SK-N-SH treated with all-trans-retinoic acid at 6 μM for 48 hours (cell line): ENCODE measurements around the gene VTI1A.

Experiments used
- ATAC-seq: fragments of 200-7000 bp; cut with Tn5 transposase; 3 replicates; pipeline ENCODE4 v1.9.1; 2020; ENCODE audit warnings: mild to moderate bottlenecking, moderate library complexity
- ARNTL ChIP-seq: fragments of 450-650 bp; formaldehyde crosslinking; IDR thresholded peaks from 2 replicates; pipeline ENCODE4 v1.5.0; 2020; ENCODE audit warnings: low read depth, mild to moderate bottlenecking, moderate library complexity, borderline replicate concordance
- BACH2 ChIP-seq: fragments of 250-450 bp; sonication (Bioruptor Pico); IDR thresholded peaks from 2 replicates; pipeline ENCODE4 v1.9.0; 2021; ENCODE audit warnings: mild to moderate bottlenecking, borderline replicate concordance
- CSDC2 ChIP-seq: fragments of 250-450 bp; sonication (Bioruptor Pico); IDR thresholded peaks from 2 replicates; pipeline ENCODE4 v1.5.0; 2020; ENCODE audit warnings: mild to moderate bottlenecking, moderate library complexity
- ESRRG ChIP-seq: fragments of 250-450 bp; sonication (Bioruptor Pico); IDR thresholded peaks from 2 replicates; pipeline ENCODE4 v1.6.1; 2021; ENCODE audit warnings: mild to moderate bottlenecking
- ISL1 ChIP-seq: fragments of 250-450 bp; sonication (Bioruptor Pico); IDR thresholded peaks from 2 replicates; pipeline ENCODE4 v2.1.2; 2022; ENCODE audit warnings: mild to moderate bottlenecking, moderate library complexity
- OSR1 ChIP-seq: fragments of 250-450 bp; sonication (Bioruptor Pico); IDR thresholded peaks from 2 replicates; pipeline ENCODE4 v1.8.0; 2022; ENCODE audit warnings: moderate library complexity, mild to moderate bottlenecking, inconsistent platforms
- PPARA ChIP-seq: fragments of 250-450 bp; sonication (Bioruptor Pico); IDR thresholded peaks from 2 replicates; pipeline ENCODE4 v1.5.0; 2020; ENCODE audit warnings: mild to moderate bottlenecking, borderline replicate concordance
- RARB ChIP-seq: fragments of 250-450 bp; sonication (Bioruptor Pico); IDR thresholded peaks from 2 replicates; pipeline ENCODE4 v1.8.0; 2021; ENCODE audit warnings: mild to moderate bottlenecking, moderate library complexity
- SNAI2 ChIP-seq: fragments of 250-450 bp; sonication (Bioruptor Pico); IDR thresholded peaks from 2 replicates; pipeline ENCODE4 v1.5.0; 2020; ENCODE audit warnings: mild to moderate bottlenecking, moderate library complexity
- TCF4 ChIP-seq: fragments of 250-450 bp; sonication (Bioruptor Pico); IDR thresholded peaks from 2 replicates; pipeline ENCODE4 v1.8.0; 2021; ENCODE audit warnings: mild to moderate bottlenecking, moderate library complexity, borderline replicate concordance
- TOX ChIP-seq: fragments of 250-450 bp; sonication (Bioruptor Pico); IDR thresholded peaks from 2 replicates; pipeline ENCODE4 v1.8.0; 2021; ENCODE audit warnings: mild to moderate bottlenecking, moderate library complexity, borderline replicate concordance
- ZC3H10 ChIP-seq: fragments of 250-450 bp; sonication (Bioruptor Pico); IDR thresholded peaks from 2 replicates; pipeline ENCODE4 v1.5.1; 2021; ENCODE audit warnings: mild to moderate bottlenecking, moderate library complexity
- ZFP3 ChIP-seq: fragments of 250-450 bp; sonication (Bioruptor Pico); IDR thresholded peaks from 2 replicates; pipeline ENCODE4 v1.5.0; 2020; ENCODE audit warnings: mild to moderate bottlenecking, moderate library complexity
- ZFP30 ChIP-seq: fragments of 450-650 bp; formaldehyde crosslinking; IDR thresholded peaks from 2 replicates; pipeline ENCODE4 v1.5.0; 2022; ENCODE audit warnings: mild to moderate bottlenecking, moderate library complexity
- ZNF565 ChIP-seq: fragments of 450-650 bp; formaldehyde crosslinking; conservative IDR thresholded peaks from 2 replicates; pipeline ENCODE4 v1.5.0; 2020; ENCODE audit warnings: low read depth, mild to moderate bottlenecking, moderate library complexity
- ZNF70 ChIP-seq: fragments of 450-650 bp; formaldehyde crosslinking; IDR thresholded peaks from 2 replicates; pipeline ENCODE4 v1.5.0; 2020; ENCODE audit warnings: mild to moderate bottlenecking, moderate library complexity
- ZNF8 ChIP-seq: fragments of 450-650 bp; formaldehyde crosslinking; IDR thresholded peaks from 2 replicates; pipeline ENCODE4 v1.5.0; 2020; ENCODE audit warnings: mild to moderate bottlenecking, moderate library complexity
- TF ChIP-seq, protein P1 (sequence below): fragments of 250-450 bp; sonication (Bioruptor Pico); IDR thresholded peaks from 2 replicates; pipeline ENCODE4 v1.5.1; 2021; ENCODE audit warnings: mild to moderate bottlenecking, moderate library complexity
- TF ChIP-seq, protein P2 (sequence below): fragments of 250-450 bp; sonication (Bioruptor Pico); IDR thresholded peaks from 2 replicates; pipeline ENCODE4 v1.8.0; 2020; ENCODE audit warnings: mild to moderate bottlenecking, moderate library complexity, borderline replicate concordance
- TF ChIP-seq, protein P3 (sequence below): fragments of 250-450 bp; sonication (Bioruptor Pico); IDR thresholded peaks from 2 replicates; pipeline ENCODE4 v1.5.0; 2020; ENCODE audit warnings: mild to moderate bottlenecking, moderate library complexity

Gene VTI1A

DNA sequence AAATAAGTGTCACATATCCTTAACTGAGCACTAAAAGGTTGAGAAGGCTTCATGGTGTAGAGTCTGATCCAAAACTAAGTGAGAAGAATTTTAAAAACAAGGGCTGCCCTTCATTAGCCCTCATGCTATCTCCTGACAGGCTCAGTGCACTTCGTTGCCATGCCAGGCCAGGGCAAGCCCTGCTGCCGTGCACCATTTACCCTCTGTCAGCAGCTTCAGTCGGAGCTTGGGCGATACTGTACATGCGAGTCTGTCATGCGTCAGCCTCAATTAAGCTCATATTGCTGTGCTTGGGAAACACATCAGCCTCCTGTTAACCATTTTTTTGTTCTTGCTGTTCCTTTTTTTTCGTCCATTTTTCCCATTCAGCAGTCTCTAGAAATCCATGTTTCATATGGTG, 166.6 kb downstream of the VTI1A start:
- TF ChIP-seq TOX (CRISPR knock-in tag) (no peak), CSDC2 (CRISPR knock-in tag) (no peak), ZNF565 (CRISPR knock-in tag) (no peak), ZNF8 (CRISPR knock-in tag) (no peak)
- no peak; the same call in 2 of the 3 replicates for ATAC-seq

DNA sequence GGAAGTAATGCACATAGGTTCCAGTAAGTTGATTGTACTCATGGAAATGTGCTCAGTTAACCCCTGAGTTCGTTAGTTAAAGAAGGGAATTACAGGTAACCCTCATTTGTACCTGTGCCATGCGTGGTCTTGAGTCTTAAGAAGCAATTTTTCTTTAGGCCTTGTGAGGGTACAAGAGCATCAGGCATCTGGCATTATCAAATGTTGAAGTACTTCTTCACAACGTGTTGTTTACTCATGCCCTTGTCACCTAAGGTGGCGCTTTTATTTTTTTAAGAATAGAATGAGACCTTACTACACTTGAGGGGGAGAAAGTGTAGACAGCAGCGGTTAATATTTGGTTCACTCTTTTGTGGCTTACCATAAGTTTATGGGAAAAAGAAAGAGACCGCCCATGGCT, 167.1 kb downstream of the VTI1A start:
- TF ChIP-seq OSR1 (no peak), ESRRG (no peak), ZNF8 (CRISPR knock-in tag) (no peak), ISL1 (CRISPR knock-in tag) (no peak), ZFP3 (CRISPR knock-in tag) (no peak), CSDC2 (CRISPR knock-in tag) (no peak), ZNF565 (CRISPR knock-in tag) (no peak)
- TF ChIP-seq, protein P1, sequence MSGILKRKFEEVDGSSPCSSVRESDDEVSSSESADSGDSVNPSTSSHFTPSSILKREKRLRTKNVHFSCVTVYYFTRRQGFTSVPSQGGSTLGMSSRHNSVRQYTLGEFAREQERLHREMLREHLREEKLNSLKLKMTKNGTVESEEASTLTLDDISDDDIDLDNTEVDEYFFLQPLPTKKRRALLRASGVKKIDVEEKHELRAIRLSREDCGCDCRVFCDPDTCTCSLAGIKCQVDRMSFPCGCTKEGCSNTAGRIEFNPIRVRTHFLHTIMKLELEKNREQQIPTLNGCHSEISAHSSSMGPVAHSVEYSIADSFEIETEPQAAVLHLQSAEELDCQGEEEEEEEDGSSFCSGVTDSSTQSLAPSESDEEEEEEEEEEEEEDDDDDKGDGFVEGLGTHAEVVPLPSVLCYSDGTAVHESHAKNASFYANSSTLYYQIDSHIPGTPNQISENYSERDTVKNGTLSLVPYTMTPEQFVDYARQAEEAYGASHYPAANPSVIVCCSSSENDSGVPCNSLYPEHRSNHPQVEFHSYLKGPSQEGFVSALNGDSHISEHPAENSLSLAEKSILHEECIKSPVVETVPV (CRISPR knock-in tag): no peak
- TF ChIP-seq, all 23 proteins: peak for 0
- no peak for ATAC-seq

DNA sequence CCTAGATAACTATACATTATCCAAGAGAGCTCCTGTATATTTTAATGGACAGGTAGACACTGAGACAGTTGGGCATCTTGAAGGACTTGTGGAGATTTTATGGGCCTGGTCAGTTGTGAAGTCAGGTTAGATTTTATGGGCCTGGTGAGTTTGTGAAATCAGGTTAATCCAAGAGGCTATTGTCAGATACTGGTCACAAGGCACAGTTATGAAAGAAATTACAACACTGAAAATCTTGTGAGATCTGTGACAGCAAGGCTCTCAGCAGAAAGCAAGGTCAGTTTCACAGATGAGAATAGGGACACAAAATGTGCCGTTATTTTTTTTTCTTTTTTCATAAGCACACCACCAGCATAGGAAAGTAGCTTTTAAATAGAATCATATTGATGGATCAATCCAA, 167.6 kb downstream of the VTI1A start:
- TF ChIP-seq ARNTL (CRISPR knock-in tag) (no peak), TOX (CRISPR knock-in tag) (no peak), ISL1 (CRISPR knock-in tag) (no peak), ZFP3 (CRISPR knock-in tag) (no peak)
- TF ChIP-seq, protein P1 (CRISPR knock-in tag): no peak
- no peak for ATAC-seq

DNA sequence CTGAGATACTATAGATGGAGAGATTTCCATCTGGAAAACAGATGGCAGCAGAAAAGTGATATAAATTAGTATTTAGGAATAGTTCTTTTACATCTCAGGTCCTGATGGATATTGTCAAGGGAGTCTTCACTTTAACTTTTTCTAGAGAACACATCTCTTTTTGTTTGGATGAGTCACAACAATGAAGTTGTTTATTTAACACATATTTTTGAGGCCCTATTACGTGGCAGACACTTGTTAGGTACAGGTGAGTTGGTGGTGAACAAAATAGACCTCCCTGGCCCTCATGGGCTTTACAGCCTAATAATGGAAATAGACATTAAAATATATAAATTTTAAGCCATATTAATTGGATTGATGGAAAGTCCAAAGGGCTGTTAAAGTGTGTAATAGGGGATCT, 168.3 kb downstream of the VTI1A start:
- no peak for ATAC-seq
- TF ChIP-seq ISL1 (CRISPR knock-in tag): no peak
- TF ChIP-seq, protein P2, sequence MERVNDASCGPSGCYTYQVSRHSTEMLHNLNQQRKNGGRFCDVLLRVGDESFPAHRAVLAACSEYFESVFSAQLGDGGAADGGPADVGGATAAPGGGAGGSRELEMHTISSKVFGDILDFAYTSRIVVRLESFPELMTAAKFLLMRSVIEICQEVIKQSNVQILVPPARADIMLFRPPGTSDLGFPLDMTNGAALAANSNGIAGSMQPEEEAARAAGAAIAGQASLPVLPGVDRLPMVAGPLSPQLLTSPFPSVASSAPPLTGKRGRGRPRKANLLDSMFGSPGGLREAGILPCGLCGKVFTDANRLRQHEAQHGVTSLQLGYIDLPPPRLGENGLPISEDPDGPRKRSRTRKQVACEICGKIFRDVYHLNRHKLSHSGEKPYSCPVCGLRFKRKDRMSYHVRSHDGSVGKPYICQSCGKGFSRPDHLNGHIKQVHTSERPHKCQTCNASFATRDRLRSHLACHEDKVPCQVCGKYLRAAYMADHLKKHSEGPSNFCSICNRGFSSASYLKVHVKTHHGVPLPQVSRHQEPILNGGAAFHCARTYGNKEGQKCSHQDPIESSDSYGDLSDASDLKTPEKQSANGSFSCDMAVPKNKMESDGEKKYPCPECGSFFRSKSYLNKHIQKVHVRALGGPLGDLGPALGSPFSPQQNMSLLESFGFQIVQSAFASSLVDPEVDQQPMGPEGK (CRISPR knock-in tag): no peak

DNA sequence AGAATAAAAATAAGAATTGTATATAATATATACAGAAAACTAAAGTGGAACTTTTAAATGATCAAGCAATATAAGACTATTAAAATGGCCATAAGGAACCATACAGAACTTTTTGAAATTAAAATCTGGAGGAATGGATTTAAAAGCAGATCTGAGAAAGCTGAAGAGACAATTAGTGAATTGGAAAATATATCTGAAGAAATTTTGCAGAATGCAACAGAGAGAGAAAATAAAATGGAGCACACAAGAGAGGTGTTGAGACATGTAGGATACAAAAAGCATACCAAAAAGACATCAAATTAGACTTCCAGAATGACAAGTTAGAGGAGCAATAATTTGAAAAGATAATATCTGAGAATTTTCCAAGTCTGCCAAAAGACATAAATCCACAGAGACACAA, 169.6 kb downstream of the VTI1A start:
- TF ChIP-seq ZFP30 (CRISPR knock-in tag) (peak; percentile 100), BACH2 (no peak), ZC3H10 (no peak), TOX (CRISPR knock-in tag) (0 out of 2 replicates have a peak, but pooled peaks have one; percentile 9)
- TF ChIP-seq, all 23 proteins: peak for 2
- no peak for ATAC-seq

DNA sequence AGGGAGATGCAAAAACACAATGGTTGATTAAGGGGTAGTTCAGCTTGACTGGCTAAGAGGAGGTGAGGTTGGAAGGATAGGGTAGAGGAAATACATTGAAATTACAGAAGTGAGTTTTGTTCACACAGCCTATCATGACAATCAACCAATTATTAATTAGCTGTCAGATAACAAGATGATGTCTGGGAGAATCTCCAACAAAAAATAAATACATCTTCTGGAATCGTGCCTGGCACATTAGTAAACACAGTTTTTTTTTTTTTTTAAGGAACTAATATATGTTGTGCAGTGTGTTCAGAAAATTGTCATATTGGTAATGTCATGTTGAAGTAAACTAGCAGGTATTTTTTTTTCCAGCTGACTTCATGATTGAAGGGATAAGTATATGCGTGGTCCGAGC, 171.8 kb downstream of the VTI1A start:
- ATAC-seq: no peak
- no peak for TF ChIP-seq ZNF565 (CRISPR knock-in tag)
- no peak for TF ChIP-seq ZNF70 (CRISPR knock-in tag)
- TF ChIP-seq, protein P1 (CRISPR knock-in tag): no peak
- TF ChIP-seq ZC3H10: no peak
- TF ChIP-seq ARNTL (CRISPR knock-in tag): no peak
- TF ChIP-seq RARB: no peak

DNA sequence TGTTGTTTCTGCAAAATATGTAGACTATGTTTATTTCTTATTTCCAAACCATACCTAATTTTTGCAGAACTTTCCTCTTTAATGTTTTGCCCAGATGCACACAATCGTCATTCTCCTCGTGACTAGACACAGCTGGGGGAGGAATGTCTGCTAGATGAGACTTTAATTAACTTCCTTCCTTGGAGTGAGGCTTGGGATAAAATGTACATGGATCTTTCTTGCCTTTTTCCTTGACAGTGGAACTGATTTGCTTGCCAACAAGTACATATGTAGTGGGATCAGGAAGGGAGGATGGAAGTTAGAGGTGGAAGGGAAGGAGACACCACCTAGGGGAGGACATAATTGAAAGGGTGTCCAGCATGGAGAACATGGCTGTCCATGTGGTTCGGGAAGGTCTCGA, 172.5 kb downstream of the VTI1A start:
- no peak for ATAC-seq
- TF ChIP-seq ESRRG: no peak
- TF ChIP-seq, protein P3, sequence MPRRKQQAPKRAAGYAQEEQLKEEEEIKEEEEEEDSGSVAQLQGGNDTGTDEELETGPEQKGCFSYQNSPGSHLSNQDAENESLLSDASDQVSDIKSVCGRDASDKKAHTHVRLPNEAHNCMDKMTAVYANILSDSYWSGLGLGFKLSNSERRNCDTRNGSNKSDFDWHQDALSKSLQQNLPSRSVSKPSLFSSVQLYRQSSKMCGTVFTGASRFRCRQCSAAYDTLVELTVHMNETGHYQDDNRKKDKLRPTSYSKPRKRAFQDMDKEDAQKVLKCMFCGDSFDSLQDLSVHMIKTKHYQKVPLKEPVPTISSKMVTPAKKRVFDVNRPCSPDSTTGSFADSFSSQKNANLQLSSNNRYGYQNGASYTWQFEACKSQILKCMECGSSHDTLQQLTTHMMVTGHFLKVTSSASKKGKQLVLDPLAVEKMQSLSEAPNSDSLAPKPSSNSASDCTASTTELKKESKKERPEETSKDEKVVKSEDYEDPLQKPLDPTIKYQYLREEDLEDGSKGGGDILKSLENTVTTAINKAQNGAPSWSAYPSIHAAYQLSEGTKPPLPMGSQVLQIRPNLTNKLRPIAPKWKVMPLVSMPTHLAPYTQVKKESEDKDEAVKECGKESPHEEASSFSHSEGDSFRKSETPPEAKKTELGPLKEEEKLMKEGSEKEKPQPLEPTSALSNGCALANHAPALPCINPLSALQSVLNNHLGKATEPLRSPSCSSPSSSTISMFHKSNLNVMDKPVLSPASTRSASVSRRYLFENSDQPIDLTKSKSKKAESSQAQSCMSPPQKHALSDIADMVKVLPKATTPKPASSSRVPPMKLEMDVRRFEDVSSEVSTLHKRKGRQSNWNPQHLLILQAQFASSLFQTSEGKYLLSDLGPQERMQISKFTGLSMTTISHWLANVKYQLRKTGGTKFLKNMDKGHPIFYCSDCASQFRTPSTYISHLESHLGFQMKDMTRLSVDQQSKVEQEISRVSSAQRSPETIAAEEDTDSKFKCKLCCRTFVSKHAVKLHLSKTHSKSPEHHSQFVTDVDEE (CRISPR knock-in tag): no peak
- TF ChIP-seq, protein P1 (CRISPR knock-in tag): no peak
- TF ChIP-seq TCF4 (CRISPR knock-in tag): no peak
- no peak for TF ChIP-seq PPARA (CRISPR knock-in tag)
- TF ChIP-seq ZFP30 (CRISPR knock-in tag): no peak
- no peak for TF ChIP-seq ISL1 (CRISPR knock-in tag)
- TF ChIP-seq SNAI2: no peak
- TF ChIP-seq CSDC2 (CRISPR knock-in tag): no peak
- no peak for TF ChIP-seq OSR1
- no peak for TF ChIP-seq ZNF70 (CRISPR knock-in tag)
- TF ChIP-seq BACH2: no peak
